Measurements from ENCODE around the gene STMN3. TPM values are rescaled to one million over a fixed set of nuclear protein-coding genes. Genes with fewer than 3 reads are reported as not detected.

STMN3 gene
- polyA plus RNA-seq, 1 donor, result 23.1 TPM

DNA sequence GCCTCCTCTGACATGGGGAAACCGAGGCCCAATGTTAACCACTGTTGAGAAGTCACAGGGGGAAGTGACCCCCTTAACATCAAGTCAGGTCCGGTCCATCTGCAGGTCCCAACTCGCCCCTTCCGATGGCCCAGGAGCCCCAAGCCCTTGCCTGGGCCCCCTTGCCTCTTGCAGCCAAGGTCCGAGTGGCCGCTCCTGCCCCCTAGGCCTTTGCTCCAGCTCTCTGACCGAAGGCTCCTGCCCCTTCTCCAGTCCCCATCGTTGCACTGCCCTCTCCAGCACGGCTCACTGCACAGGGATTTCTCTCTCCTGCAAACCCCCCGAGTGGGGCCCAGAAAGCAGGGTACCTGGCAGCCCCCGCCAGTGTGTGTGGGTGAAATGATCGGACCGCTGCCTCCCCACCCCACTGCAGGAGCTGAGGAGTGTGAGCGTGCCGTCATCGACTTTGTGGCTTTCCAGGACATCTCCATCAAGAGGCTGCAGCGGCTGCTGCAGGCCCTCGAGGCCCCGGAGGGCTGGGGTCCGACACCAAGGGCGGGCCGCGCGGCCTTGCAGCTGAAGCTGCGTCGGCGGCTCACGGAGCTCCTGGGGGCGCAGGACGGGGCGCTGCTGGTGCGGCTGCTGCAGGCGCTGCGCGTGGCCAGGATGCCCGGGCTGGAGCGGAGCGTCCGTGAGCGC, 44.8 kb upstream of the STMN3 start:
- Histone ChIP-seq H3K4me1 (ENCODE audit: control insufficient read depth, insufficient read depth, low read length) (peaks cover 11% of the 10 kb centered on the region), H3K4me3 (ENCODE audit: low read length) (no peak overlapping the region), H3K27ac (ENCODE audit: low read length) (no peak overlapping the region), H3K9me3 (ENCODE audit: control insufficient read depth, low read depth, low read length) (no peaks in the 10 kb centered on the region), H3K36me3 (ENCODE audit: control insufficient read depth, insufficient read depth, low read length) (peaks cover 25% of the 10 kb centered on the region), H3K27me3 (ENCODE audit: control insufficient read depth, insufficient read depth, low read length) (no peaks in the 10 kb centered on the region)
- DNase-seq, result no peak
- WGBS (ENCODE audit: insufficient coverage, low lambda C conversion rate), result no CpG with 5 or more reads among the region's 40 CpGs

DNA sequence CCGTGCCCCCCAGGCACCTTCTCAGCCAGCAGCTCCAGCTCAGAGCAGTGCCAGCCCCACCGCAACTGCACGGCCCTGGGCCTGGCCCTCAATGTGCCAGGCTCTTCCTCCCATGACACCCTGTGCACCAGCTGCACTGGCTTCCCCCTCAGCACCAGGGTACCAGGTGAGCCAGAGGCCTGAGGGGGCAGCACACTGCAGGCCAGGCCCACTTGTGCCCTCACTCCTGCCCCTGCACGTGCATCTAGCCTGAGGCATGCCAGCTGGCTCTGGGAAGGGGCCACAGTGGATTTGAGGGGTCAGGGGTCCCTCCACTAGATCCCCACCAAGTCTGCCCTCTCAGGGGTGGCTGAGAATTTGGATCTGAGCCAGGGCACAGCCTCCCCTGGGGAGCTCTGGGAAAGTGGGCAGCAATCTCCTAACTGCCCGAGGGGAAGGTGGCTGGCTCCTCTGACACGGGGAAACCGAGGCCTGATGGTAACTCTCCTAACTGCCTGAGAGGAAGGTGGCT, 44.2 kb upstream of the STMN3 start:
- peaks cover 11% of the 10 kb centered on the region for H3K4me1 ChIP-seq (ENCODE audit: control insufficient read depth, insufficient read depth, low read length)
- WGBS (ENCODE audit: insufficient coverage, low lambda C conversion rate), result no CpG with 5 or more reads among the region's 7 CpGs
- H3K27me3 ChIP-seq (ENCODE audit: control insufficient read depth, insufficient read depth, low read length), result no peaks in the 10 kb centered on the region
- peaks cover 25% of the 10 kb centered on the region for H3K36me3 ChIP-seq (ENCODE audit: control insufficient read depth, insufficient read depth, low read length)
- H3K9me3 ChIP-seq (ENCODE audit: control insufficient read depth, low read depth, low read length), result no peaks in the 10 kb centered on the region
- no peak overlapping the region for H3K27ac ChIP-seq (ENCODE audit: low read length)
- H3K4me3 ChIP-seq (ENCODE audit: low read length), result no peak overlapping the region
- no peak for DNase-seq

DNA sequence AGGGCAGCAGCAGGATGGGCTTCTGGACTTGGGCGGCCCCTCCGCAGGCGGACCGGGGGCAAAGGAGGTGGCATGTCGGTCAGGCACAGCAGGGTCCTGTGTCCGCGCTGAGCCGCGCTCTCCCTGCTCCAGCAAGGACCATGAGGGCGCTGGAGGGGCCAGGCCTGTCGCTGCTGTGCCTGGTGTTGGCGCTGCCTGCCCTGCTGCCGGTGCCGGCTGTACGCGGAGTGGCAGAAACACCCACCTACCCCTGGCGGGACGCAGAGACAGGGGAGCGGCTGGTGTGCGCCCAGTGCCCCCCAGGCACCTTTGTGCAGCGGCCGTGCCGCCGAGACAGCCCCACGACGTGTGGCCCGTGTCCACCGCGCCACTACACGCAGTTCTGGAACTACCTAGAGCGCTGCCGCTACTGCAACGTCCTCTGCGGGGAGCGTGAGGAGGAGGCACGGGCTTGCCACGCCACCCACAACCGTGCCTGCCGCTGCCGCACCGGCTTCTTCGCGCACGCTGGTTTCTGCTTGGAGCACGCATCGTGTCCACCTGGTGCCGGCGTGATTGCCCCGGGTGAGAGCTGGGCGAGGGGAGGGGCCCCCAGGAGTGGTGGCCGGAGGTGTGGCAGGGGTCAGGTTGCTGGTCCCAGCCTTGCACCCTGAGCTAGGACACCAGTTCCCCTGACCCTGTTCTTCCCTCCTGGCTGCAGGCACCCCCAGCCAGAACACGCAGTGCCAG, 43.6 kb upstream of the STMN3 start, which contains the start of gene TNFRSF6B:
TSS of gene TNFRSF6B (plus strand) at position 25 of the 729 bp plus-strand sequence. CDS start at position 141, 116 bp downstream.
- DNase-seq, result no peak
- Histone ChIP-seq H3K4me3 (ENCODE audit: low read length) (peak within 1 kb of the TSS; percentile 18), H3K9me3 (ENCODE audit: control insufficient read depth, low read depth, low read length) (no peaks in the 10 kb centered on the region), H3K27ac (ENCODE audit: low read length) (no peak within 1 kb of the TSS), H3K27me3 (ENCODE audit: control insufficient read depth, insufficient read depth, low read length) (no peaks in the 10 kb centered on the region), H3K4me1 (ENCODE audit: control insufficient read depth, insufficient read depth, low read length) (peaks cover 11% of the 10 kb centered on the region), H3K36me3 (ENCODE audit: control insufficient read depth, insufficient read depth, low read length) (peaks cover 25% of the 10 kb centered on the region)
- WGBS (ENCODE audit: insufficient coverage, low lambda C conversion rate), result no CpG with 5 or more reads among the region's 52 CpGs

DNA sequence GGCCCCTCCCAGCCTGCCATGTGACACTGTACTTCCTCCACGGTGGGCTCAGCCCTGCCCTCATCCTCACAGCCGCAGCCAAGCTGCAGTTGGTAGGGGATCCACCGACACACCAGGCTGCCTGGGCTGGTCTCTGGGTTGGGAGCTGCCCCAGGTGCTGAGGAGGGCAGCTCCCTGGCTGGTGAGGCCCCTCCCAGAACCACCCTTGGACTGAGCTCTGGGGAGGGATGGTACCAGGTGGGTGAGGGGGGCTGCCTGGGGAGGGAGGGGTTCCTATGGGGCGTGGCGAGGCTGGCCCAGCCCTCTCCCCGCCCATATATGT, 43.0 kb upstream of the STMN3 start:
- DNase-seq, result peak; percentile 76 to 85
- H3K9me3 ChIP-seq (ENCODE audit: control insufficient read depth, low read depth, low read length), result no peaks in the 10 kb centered on the region
- H3K36me3 ChIP-seq (ENCODE audit: control insufficient read depth, insufficient read depth, low read length), result peaks cover 25% of the 10 kb centered on the region
- H3K4me3 ChIP-seq (ENCODE audit: low read length), result peak overlapping the region; percentile 18
- H3K27me3 ChIP-seq (ENCODE audit: control insufficient read depth, insufficient read depth, low read length), result no peaks in the 10 kb centered on the region
- no CpG with 5 or more reads among the region's 6 CpGs for WGBS (ENCODE audit: insufficient coverage, low lambda C conversion rate)
- peaks cover 11% of the 10 kb centered on the region for H3K4me1 ChIP-seq (ENCODE audit: control insufficient read depth, insufficient read depth, low read length)
- H3K27ac ChIP-seq (ENCODE audit: low read length), result no peak overlapping the region

DNA sequence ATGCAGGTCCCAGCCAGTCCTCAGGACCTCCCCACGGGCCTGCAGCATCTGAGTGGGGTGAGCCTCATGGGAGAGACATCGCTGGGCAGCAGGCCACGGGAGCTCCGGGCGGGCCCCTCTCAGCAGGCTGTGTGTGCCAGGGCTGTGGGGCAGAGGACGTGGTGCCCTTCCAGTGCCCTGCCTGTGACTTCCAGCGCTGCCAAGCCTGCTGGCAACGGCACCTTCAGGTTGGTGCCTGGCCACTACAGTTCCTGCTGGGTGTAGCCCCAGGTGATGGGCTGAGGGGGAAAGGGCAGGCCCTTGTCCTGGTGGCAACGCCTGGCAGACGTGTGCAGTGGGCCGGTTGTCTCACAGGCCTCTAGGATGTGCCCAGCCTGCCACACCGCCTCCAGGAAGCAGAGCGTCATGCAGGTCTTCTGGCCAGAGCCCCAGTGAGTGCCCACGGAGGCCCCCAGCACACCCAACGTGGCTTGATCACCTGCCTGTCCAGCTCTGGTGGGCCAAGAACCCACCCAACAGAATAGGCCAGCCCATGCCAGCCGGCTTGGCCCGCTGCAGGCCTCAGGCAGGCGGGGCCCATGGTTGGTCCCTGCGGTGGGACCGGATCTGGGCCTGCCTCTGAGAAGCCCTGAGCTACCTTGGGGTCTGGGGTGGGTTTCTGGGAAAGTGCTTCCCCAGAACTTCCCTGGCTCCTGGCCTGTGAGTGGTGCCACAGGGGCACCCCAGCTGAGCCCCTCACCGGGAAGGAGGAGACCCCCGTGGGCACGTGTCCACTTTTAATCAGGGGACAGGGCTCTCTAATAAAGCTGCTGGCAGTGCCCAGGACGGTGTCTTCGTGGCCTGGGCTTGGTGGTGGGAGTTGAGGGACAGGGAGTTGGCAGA, 42.4 kb upstream of the STMN3 start:
- WGBS (ENCODE audit: insufficient coverage, low lambda C conversion rate), result no CpG with 5 or more reads among the region's 25 CpGs
- H3K27me3 ChIP-seq (ENCODE audit: control insufficient read depth, insufficient read depth, low read length), result no peaks in the 10 kb centered on the region
- H3K27ac ChIP-seq (ENCODE audit: low read length), result no peak overlapping the region
- H3K4me3 ChIP-seq (ENCODE audit: low read length), result no peak overlapping the region
- no peak for DNase-seq
- peaks cover 25% of the 10 kb centered on the region for H3K36me3 ChIP-seq (ENCODE audit: control insufficient read depth, insufficient read depth, low read length)
- H3K9me3 ChIP-seq (ENCODE audit: control insufficient read depth, low read depth, low read length), result no peaks in the 10 kb centered on the region
- H3K4me1 ChIP-seq (ENCODE audit: control insufficient read depth, insufficient read depth, low read length), result peaks cover 11% of the 10 kb centered on the region

DNA sequence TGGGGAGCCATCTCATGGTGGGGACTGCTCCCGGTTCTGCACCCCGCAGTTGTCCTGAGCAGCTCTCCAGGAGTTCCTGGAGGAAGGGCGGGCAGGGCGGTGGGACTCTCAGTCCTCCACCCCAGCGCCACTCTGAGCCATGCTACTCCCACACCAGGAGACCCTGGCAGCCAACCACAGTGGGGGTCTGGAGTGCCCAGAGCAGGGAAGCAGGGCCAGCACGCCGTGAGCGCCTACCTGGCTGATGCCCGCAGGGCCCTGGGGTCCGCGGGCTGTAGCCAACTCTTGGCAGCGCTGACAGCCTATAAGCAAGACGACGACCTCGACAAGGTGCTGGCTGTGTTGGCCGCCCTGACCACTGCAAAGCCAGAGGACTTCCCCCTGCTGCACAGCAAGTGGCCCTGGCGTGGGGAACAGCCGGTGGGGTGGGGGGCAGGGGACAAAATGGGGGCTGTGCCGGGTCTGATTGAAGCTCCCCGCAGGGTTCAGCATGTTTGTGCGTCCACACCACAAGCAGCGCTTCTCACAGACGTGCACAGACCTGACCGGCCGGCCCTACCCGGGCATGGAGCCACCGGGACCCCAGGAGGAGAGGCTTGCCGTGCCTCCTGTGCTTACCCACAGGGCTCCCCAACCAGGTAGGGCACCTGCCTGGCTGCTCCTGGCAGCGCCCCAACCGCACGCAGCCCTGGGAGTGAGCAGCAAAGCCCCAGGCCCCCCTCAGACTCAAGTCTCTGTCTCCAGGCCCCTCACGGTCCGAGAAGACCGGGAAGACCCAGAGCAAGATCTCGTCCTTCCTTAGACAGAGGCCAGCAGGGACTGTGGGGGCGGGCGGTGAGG, 41.6 kb upstream of the STMN3 start:
- H3K27ac ChIP-seq (ENCODE audit: low read length), result no peak overlapping the region
- peaks cover 27% of the 10 kb centered on the region for H3K36me3 ChIP-seq (ENCODE audit: control insufficient read depth, insufficient read depth, low read length)
- H3K27me3 ChIP-seq (ENCODE audit: control insufficient read depth, insufficient read depth, low read length), result no peaks in the 10 kb centered on the region
- peaks cover 11% of the 10 kb centered on the region for H3K4me1 ChIP-seq (ENCODE audit: control insufficient read depth, insufficient read depth, low read length)
- WGBS (ENCODE audit: insufficient coverage, low lambda C conversion rate), result no CpG with 5 or more reads among the region's 37 CpGs
- H3K4me3 ChIP-seq (ENCODE audit: low read length), result no peak overlapping the region
- DNase-seq, result no peak
- no peaks in the 10 kb centered on the region for H3K9me3 ChIP-seq (ENCODE audit: control insufficient read depth, low read depth, low read length)

DNA sequence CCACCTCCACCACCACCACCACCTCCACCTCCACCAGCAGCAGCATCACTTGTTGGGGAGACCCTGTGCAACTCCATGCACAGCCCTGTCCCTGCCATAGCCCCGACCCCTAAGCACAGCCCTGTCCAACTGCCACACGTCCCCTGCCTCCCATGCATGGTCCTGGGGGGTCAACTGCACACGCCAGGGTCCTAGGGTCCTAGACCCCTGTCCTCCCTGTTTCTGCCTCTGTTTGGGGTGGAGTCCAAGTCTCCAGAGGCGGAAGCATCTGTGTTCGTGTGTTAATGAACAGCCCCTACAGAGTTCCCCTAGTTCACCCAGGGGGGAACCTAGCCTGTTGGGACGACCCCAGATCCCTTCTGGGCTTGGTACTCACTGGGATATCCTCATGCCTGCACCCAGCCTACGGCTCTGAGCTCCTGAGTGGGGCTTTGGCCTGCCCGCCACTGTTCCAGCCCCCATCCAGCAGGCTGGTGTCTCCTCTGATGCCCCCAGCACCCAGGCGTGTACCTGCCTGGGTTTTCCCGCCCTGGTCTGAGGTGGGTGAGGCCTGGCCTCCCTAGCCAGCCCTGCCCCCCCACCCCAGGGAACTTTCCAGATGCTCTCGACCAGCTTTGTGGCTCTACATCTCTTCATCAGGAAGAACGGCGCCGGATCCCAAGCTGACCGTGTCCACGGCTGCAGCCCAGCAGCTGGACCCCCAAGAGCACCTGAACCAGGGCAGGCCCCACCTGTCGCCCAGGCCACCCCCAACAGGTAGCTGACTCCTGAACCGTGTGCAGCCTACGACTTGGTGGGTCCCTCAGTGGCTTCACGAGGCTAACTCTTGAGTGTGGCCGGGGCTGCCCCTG, 40.7 kb upstream of the STMN3 start:
- Histone ChIP-seq H3K36me3 (ENCODE audit: control insufficient read depth, insufficient read depth, low read length) (peaks cover 25% of the 10 kb centered on the region), H3K4me1 (ENCODE audit: control insufficient read depth, insufficient read depth, low read length) (peaks cover 11% of the 10 kb centered on the region), H3K27ac (ENCODE audit: low read length) (no peak overlapping the region), H3K4me3 (ENCODE audit: low read length) (no peak overlapping the region), H3K27me3 (ENCODE audit: control insufficient read depth, insufficient read depth, low read length) (no peaks in the 10 kb centered on the region), H3K9me3 (ENCODE audit: control insufficient read depth, low read depth, low read length) (no peaks in the 10 kb centered on the region)
- DNase-seq, result no peak
- no CpG with 5 or more reads among the region's 21 CpGs for WGBS (ENCODE audit: insufficient coverage, low lambda C conversion rate)

DNA sequence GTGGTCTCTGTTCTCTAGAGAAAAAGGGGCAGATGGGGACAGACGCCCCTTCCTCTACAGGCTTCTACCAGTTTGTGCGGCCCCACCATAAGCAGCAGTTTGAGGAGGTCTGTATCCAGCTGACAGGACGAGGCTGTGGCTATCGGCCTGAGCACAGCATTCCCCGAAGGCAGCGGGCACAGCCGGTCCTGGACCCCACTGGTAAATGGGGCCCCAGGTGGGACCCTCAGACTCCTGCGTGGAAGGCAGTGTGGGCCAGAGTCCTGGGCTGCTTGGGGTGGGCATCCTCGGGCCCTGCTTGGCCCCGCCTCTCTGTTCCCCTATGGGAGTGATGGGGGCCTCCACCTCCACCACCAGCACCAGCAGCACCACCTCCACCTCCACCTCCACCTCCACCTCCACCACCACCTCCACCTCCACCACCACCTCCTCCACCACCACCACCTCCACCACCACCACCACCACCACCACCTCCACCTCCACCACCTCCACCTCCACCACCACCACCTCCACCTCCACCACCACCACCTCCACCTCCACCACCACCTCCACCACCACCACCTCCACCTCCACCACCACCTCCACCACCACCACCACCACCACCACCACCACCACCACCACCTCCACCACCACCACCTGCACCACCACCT, 40.0 kb upstream of the STMN3 start:
- H3K4me1 ChIP-seq (ENCODE audit: control insufficient read depth, insufficient read depth, low read length), result peaks cover 11% of the 10 kb centered on the region
- DNase-seq, result no peak
- H3K36me3 ChIP-seq (ENCODE audit: control insufficient read depth, insufficient read depth, low read length), result peaks cover 25% of the 10 kb centered on the region
- no peak overlapping the region for H3K27ac ChIP-seq (ENCODE audit: low read length)
- H3K27me3 ChIP-seq (ENCODE audit: control insufficient read depth, insufficient read depth, low read length), result no peaks in the 10 kb centered on the region
- no peaks in the 10 kb centered on the region for H3K9me3 ChIP-seq (ENCODE audit: control insufficient read depth, low read depth, low read length)
- H3K4me3 ChIP-seq (ENCODE audit: low read length), result no peak overlapping the region
- no CpG with 5 or more reads among the region's 10 CpGs for WGBS (ENCODE audit: insufficient coverage, low lambda C conversion rate)

Measured in large intestine (tissue), 3 donors.